SK-N-SH treated with all-trans-retinoic acid at 6 μM for 48 hours (cell line): ENCODE results near the gene TEX14.

Source experiments
- ATAC-seq: fragments of 200-7000 bp; cut with Tn5 transposase; 3 replicates; pipeline ENCODE4 v1.9.1; 2020; ENCODE audit warnings: mild to moderate bottlenecking, moderate library complexity
- ARNTL ChIP-seq: fragments of 450-650 bp; formaldehyde crosslinking; IDR thresholded peaks from 2 replicates; pipeline ENCODE4 v1.5.0; 2020; ENCODE audit warnings: low read depth, mild to moderate bottlenecking, moderate library complexity, borderline replicate concordance
- BACH2 ChIP-seq: fragments of 250-450 bp; sonication (Bioruptor Pico); IDR thresholded peaks from 2 replicates; pipeline ENCODE4 v1.9.0; 2021; ENCODE audit warnings: mild to moderate bottlenecking, borderline replicate concordance
- CSDC2 ChIP-seq: fragments of 250-450 bp; sonication (Bioruptor Pico); IDR thresholded peaks from 2 replicates; pipeline ENCODE4 v1.5.0; 2020; ENCODE audit warnings: mild to moderate bottlenecking, moderate library complexity
- ESRRG ChIP-seq: fragments of 250-450 bp; sonication (Bioruptor Pico); IDR thresholded peaks from 2 replicates; pipeline ENCODE4 v1.6.1; 2021; ENCODE audit warnings: mild to moderate bottlenecking
- GLIS3 ChIP-seq: fragments of 250-450 bp; sonication (Bioruptor Pico); IDR thresholded peaks from 2 replicates; pipeline ENCODE4 v1.5.0; 2020; ENCODE audit warnings: mild to moderate bottlenecking, moderate library complexity
- ISL1 ChIP-seq: fragments of 250-450 bp; sonication (Bioruptor Pico); IDR thresholded peaks from 2 replicates; pipeline ENCODE4 v2.1.2; 2022; ENCODE audit warnings: mild to moderate bottlenecking, moderate library complexity
- OSR1 ChIP-seq: fragments of 250-450 bp; sonication (Bioruptor Pico); IDR thresholded peaks from 2 replicates; pipeline ENCODE4 v1.8.0; 2022; ENCODE audit warnings: moderate library complexity, mild to moderate bottlenecking, inconsistent platforms
- PPARA ChIP-seq: fragments of 250-450 bp; sonication (Bioruptor Pico); IDR thresholded peaks from 2 replicates; pipeline ENCODE4 v1.5.0; 2020; ENCODE audit warnings: mild to moderate bottlenecking, borderline replicate concordance
- TCF4 ChIP-seq: fragments of 250-450 bp; sonication (Bioruptor Pico); IDR thresholded peaks from 2 replicates; pipeline ENCODE4 v1.8.0; 2021; ENCODE audit warnings: mild to moderate bottlenecking, moderate library complexity, borderline replicate concordance
- TOX ChIP-seq: fragments of 250-450 bp; sonication (Bioruptor Pico); IDR thresholded peaks from 2 replicates; pipeline ENCODE4 v1.8.0; 2021; ENCODE audit warnings: mild to moderate bottlenecking, moderate library complexity, borderline replicate concordance
- ZC3H10 ChIP-seq: fragments of 250-450 bp; sonication (Bioruptor Pico); IDR thresholded peaks from 2 replicates; pipeline ENCODE4 v1.5.1; 2021; ENCODE audit warnings: mild to moderate bottlenecking, moderate library complexity
- ZFP30 ChIP-seq: fragments of 450-650 bp; formaldehyde crosslinking; IDR thresholded peaks from 2 replicates; pipeline ENCODE4 v1.5.0; 2022; ENCODE audit warnings: mild to moderate bottlenecking, moderate library complexity
- ZNF565 ChIP-seq: fragments of 450-650 bp; formaldehyde crosslinking; conservative IDR thresholded peaks from 2 replicates; pipeline ENCODE4 v1.5.0; 2020; ENCODE audit warnings: low read depth, mild to moderate bottlenecking, moderate library complexity
- ZNF70 ChIP-seq: fragments of 450-650 bp; formaldehyde crosslinking; IDR thresholded peaks from 2 replicates; pipeline ENCODE4 v1.5.0; 2020; ENCODE audit warnings: mild to moderate bottlenecking, moderate library complexity
- ZNF8 ChIP-seq: fragments of 450-650 bp; formaldehyde crosslinking; IDR thresholded peaks from 2 replicates; pipeline ENCODE4 v1.5.0; 2020; ENCODE audit warnings: mild to moderate bottlenecking, moderate library complexity
- TF ChIP-seq, protein P1 (sequence below): fragments of 250-450 bp; sonication (Bioruptor Pico); IDR thresholded peaks from 2 replicates; pipeline ENCODE4 v1.5.0; 2020; ENCODE audit warnings: mild to moderate bottlenecking, moderate library complexity
- TF ChIP-seq, protein P2 (sequence below): fragments of 250-450 bp; sonication (Bioruptor Pico); IDR thresholded peaks from 2 replicates; pipeline ENCODE4 v1.8.0; 2021; ENCODE audit warnings: low read depth, mild to moderate bottlenecking, moderate library complexity, borderline replicate concordance
- TF ChIP-seq, protein P3 (sequence below): fragments of 250-450 bp; sonication (Bioruptor Pico); IDR thresholded peaks from 2 replicates; pipeline ENCODE4 v1.5.1; 2021; ENCODE audit warnings: mild to moderate bottlenecking, moderate library complexity
- TF ChIP-seq, protein P4 (sequence below): fragments of 250-450 bp; sonication (Bioruptor Pico); IDR thresholded peaks from 2 replicates; pipeline ENCODE4 v1.8.0; 2020; ENCODE audit warnings: mild to moderate bottlenecking, moderate library complexity, borderline replicate concordance

TEX14 gene

DNA sequence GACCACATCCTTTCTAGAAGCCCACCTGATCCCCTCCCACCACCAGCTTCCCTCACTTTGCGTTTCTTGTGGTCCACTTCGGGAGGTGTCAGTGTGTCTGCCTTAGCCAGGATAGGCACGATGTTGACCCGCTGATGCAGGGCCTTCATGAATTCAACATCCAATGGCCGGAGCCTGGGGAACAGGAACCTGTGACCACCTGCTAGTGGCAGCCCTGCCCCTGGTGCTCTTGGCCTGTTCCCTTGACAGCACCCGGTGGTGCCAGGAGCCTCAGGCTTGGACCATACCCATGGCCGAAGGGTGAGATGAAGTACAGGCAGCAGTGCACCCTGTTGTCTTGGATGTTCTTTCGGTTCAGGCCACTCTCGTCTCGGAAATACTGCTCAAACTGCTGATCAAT lies 170.2 kb downstream of the TEX14 start (continued):
- no peak for TF ChIP-seq ZNF565 (CRISPR knock-in tag)
- TF ChIP-seq ISL1 (CRISPR knock-in tag) = no peak
- no peak for TF ChIP-seq PPARA
- no peak for TF ChIP-seq CSDC2 (CRISPR knock-in tag)
- no peak for TF ChIP-seq BACH2 (CRISPR knock-in tag)
- no peak for TF ChIP-seq OSR1 (CRISPR knock-in tag)

DNA sequence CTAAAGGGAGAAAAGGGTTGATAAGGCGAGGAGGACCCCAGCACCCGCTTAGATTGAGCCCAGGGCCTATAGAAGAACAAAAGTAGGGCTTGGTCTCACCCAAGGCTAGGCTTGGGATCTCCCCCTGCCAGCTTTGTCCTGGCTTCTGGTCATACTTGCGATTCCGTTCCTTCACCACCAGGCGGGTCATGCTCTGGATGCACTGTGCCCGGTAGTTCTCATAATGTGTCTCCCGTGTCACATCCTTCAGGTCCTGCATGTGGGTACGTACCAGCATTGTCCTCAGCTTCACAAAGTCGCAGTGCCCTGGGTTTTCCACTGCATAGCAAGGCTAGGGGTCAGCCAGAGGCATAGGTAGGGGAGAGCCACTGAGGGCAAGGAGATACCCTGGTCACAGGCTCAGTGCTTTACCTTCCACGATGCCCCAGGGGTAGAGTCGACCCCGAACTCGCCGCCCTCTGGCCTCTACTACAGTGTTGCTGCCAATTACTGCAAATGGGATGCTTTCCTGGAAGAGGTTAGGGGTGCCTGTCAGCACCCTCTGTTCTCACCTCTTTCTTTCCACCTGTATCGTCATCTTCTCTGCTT lies 170.9 kb downstream of the TEX14 start:
- TF ChIP-seq ESRRG = no peak

DNA sequence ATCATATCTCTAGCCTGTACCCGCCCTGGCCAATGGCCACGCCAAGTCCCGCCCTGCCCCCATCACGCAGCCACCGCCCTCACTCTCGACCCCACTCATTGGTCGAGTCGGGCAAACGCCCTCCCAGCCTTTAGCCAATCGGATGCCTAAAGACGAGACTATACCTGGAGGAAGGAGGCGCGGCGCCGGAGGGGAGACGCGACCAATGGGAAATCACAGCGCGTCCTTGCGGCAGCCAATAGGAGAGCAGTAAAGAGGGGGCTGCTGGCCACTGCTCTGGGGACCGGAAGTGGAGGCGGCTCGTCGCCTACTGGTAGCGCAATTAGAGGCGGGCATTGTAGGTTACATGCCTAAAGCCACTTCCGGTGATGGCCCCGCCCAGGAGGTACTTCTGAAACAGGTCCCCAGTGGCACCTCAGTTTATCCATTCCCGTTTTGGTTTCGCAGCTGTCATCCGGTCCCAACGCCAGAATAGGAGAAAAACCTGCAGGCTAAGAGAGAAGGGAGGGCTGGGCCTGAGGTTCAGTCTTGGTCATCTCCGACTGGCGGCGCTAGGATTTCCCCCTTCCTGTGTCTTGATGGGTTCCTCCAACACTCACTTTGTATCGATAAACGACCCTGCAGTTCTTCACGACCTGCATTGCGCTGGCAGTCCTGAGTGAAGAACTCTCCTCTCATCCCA lies 173.8 kb downstream of the TEX14 start:
- peak; percentile 86 for ATAC-seq
- TF ChIP-seq BACH2 (CRISPR knock-in tag) (no peak), PPARA (no peak), GLIS3 (CRISPR knock-in tag) (peak; percentile 74; the same call in 1 of the 2 replicates), TCF4 (CRISPR knock-in tag) (no peak), TOX (CRISPR knock-in tag) (no peak), ZC3H10 (CRISPR knock-in tag) (no peak), ZNF565 (CRISPR knock-in tag) (no peak)
- TF ChIP-seq, protein P1, sequence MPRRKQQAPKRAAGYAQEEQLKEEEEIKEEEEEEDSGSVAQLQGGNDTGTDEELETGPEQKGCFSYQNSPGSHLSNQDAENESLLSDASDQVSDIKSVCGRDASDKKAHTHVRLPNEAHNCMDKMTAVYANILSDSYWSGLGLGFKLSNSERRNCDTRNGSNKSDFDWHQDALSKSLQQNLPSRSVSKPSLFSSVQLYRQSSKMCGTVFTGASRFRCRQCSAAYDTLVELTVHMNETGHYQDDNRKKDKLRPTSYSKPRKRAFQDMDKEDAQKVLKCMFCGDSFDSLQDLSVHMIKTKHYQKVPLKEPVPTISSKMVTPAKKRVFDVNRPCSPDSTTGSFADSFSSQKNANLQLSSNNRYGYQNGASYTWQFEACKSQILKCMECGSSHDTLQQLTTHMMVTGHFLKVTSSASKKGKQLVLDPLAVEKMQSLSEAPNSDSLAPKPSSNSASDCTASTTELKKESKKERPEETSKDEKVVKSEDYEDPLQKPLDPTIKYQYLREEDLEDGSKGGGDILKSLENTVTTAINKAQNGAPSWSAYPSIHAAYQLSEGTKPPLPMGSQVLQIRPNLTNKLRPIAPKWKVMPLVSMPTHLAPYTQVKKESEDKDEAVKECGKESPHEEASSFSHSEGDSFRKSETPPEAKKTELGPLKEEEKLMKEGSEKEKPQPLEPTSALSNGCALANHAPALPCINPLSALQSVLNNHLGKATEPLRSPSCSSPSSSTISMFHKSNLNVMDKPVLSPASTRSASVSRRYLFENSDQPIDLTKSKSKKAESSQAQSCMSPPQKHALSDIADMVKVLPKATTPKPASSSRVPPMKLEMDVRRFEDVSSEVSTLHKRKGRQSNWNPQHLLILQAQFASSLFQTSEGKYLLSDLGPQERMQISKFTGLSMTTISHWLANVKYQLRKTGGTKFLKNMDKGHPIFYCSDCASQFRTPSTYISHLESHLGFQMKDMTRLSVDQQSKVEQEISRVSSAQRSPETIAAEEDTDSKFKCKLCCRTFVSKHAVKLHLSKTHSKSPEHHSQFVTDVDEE (CRISPR knock-in tag) = peak; percentile 10; the same call in 1 of the 2 replicates
- TF ChIP-seq, protein P2, sequence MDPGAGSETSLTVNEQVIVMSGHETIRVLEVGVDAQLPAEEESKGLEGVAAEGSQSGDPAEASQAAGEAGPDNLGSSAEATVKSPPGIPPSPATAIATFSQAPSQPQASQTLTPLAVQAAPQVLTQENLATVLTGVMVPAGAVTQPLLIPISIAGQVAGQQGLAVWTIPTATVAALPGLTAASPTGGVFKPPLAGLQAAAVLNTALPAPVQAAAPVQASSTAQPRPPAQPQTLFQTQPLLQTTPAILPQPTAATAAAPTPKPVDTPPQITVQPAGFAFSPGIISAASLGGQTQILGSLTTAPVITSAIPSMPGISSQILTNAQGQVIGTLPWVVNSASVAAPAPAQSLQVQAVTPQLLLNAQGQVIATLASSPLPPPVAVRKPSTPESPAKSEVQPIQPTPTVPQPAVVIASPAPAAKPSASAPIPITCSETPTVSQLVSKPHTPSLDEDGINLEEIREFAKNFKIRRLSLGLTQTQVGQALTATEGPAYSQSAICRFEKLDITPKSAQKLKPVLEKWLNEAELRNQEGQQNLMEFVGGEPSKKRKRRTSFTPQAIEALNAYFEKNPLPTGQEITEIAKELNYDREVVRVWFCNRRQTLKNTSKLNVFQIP = no peak; the same call in 1 of the 2 replicates

More for the DNA sequence above, 170.9 kb downstream of the TEX14 start:
- no peak for ATAC-seq

DNA sequence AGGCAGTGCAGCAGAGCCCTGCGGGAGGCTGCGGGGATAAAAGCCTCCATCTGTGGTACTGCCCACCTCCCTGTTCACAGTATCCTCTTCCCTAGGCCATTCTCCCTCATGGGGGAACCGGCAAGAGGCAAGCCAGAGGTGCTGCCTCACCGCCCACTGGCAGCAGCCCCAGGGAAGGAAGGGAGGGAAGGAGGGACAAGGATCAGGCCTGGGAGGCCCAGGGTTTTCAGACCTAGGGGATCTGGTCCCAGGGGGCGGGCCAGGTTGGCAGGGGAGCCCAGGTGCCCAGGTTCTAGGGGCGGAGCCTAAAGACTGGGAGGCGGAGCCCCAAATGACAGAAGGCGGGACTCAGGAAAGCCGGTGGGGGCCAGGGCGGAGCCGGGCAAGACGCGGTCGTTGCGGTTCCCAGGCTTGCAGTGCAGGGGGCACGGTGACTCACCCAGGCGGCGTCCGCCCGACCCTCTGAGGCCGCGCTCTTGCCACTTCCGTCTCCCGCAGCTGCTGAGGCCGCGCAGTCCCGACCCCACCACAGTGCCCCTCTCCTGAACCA lies 174.4 kb downstream of the TEX14 start:
- no peak for ATAC-seq
- no peak for TF ChIP-seq TCF4 (CRISPR knock-in tag)
- TF ChIP-seq ZNF70 = no peak
- TF ChIP-seq CSDC2 (CRISPR knock-in tag) = no peak
- no peak for TF ChIP-seq ESRRG
- TF ChIP-seq GLIS3 (CRISPR knock-in tag) = no peak
- TF ChIP-seq PPARA = no peak
- TF ChIP-seq, protein P2 = no peak

DNA sequence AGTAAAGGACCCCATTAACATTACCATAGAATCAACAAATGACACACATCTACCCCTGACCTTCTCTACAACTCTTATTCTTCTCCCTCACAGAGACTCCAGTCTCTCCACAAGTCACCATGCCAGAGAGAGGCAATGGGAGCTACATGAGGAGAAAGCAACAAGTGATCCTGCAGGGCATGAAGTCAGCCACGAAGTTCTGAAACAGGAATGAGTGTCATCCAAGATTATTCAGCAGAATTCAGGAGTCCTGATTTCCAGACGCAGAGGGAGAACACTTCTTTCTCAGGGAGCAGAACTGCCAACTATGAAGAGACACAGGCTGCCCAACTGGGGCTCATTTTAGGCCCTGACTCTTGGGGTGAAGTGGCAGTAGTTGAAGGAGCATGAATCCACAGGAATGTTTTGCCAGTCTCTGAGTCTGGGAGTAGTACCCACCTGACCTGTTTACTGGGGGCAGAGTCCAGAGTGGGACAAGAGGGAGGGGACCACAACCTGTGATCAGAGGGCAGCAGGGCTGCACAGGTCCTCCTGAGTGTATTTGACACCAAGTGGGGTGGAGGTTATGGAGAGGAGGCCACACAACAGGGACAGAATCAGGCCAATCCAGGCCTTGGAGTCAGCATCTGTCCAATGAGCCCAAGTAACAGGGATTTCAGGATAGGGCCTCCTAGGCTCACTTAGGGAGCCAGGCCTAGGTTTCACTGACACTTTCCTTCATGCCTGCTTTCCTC lies 175.0 kb downstream of the TEX14 start:
- no peak for ATAC-seq
- TF ChIP-seq ZC3H10 (CRISPR knock-in tag) (no peak), ARNTL (CRISPR knock-in tag) (no peak), ZFP30 (no peak), ISL1 (CRISPR knock-in tag) (no peak), ESRRG (no peak), ZNF8 (no peak), BACH2 (CRISPR knock-in tag) (no peak)
- TF ChIP-seq, protein P3, sequence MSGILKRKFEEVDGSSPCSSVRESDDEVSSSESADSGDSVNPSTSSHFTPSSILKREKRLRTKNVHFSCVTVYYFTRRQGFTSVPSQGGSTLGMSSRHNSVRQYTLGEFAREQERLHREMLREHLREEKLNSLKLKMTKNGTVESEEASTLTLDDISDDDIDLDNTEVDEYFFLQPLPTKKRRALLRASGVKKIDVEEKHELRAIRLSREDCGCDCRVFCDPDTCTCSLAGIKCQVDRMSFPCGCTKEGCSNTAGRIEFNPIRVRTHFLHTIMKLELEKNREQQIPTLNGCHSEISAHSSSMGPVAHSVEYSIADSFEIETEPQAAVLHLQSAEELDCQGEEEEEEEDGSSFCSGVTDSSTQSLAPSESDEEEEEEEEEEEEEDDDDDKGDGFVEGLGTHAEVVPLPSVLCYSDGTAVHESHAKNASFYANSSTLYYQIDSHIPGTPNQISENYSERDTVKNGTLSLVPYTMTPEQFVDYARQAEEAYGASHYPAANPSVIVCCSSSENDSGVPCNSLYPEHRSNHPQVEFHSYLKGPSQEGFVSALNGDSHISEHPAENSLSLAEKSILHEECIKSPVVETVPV (CRISPR knock-in tag) = no peak
- TF ChIP-seq, protein P1 (CRISPR knock-in tag) = no peak
- TF ChIP-seq, protein P4, sequence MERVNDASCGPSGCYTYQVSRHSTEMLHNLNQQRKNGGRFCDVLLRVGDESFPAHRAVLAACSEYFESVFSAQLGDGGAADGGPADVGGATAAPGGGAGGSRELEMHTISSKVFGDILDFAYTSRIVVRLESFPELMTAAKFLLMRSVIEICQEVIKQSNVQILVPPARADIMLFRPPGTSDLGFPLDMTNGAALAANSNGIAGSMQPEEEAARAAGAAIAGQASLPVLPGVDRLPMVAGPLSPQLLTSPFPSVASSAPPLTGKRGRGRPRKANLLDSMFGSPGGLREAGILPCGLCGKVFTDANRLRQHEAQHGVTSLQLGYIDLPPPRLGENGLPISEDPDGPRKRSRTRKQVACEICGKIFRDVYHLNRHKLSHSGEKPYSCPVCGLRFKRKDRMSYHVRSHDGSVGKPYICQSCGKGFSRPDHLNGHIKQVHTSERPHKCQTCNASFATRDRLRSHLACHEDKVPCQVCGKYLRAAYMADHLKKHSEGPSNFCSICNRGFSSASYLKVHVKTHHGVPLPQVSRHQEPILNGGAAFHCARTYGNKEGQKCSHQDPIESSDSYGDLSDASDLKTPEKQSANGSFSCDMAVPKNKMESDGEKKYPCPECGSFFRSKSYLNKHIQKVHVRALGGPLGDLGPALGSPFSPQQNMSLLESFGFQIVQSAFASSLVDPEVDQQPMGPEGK (CRISPR knock-in tag) = no peak
